Jurkat, Clone E6-1 (cell line): ENCODE results near the gene MAF.

ENCODE experiments used
- DNase-seq: peaks from one replicate; pipeline ENCODE4 v3.0.0-alpha.2; 2011; ENCODE audit warnings: low read depth, low spot score
- H3K4me3 ChIP-seq: 2 replicates; pipeline ENCODE4 v1.5.1; 2011; ENCODE audit warnings: mild to moderate bottlenecking, low read length, control low read depth, moderate library complexity

Gene MAF

DNA sequence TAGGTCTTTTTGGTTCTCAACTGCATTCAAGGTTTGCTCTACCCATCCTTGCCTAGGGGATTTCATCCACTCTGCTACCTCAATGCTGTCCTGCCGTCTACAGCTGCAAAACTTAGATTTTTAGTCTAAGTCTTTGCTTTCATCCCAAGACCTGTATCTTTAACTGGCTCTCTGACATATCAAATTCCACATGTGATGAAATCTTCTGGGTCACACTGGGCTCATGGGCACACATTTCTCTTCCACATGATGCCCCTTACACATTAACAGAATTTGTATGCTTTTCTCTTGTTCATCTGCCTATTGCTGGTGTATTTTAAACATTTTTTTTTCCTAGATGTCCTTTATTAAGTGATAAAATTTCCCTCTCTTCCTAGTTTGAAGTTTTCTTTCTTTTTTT, 39.6 kb downstream of the MAF start:
- DNase-seq: no peak
- no peak overlapping the region for H3K4me3 ChIP-seq

GRCh38 chr16:79560318-79560717, 40.2 kb downstream of the MAF start:
- no peak for DNase-seq
- H3K4me3 ChIP-seq: no peak overlapping the region

DNA sequence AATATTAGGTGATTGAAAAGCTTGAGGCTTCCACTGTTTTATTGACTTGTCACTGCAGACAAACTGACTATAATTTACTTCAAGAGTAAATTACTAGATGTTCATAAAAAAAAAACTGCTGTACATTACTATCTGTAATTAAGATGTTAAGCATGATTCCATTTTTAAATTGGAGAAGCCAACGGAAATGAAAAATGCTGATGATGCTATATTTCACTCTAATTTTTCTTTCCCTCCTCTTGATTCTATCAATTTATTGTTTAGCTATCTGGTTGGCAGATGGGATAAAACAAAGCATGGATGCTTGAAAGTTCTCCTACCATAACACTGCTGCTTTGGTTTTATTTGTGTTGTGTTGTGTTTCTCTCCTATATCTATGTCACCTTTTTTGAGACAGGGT, 41.0 kb downstream of the MAF start:
- no peak overlapping the region for H3K4me3 ChIP-seq
- no peak for DNase-seq

GRCh38 chr16:79557421-79557820, 43.1 kb downstream of the MAF start:
- H3K4me3 ChIP-seq: no peak overlapping the region
- DNase-seq: no peak

GRCh38 chr16:79554912-79555311, 45.6 kb downstream of the MAF start:
- no peak for DNase-seq
- H3K4me3 ChIP-seq: no peak overlapping the region

DNA sequence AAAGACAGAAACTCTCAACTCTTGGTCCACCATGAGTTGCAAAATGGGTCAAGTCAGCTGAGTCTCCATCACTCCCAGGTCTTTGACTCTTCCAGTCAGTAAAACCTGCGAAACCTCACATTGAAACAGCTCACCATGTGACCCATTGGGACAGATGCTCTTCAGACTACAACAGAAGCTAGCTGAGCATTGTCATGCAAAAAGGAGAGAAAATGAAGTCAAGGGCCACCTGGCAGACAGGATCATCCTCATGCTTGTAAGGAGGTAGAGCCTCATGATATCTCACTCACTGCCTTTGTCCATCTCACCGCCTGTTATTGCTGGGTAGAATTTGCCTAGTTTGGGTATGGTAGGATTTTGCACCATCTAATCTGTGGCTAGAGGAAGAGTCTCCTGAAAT, 50.2 kb downstream of the MAF start:
- DNase-seq: no peak
- no peak overlapping the region for H3K4me3 ChIP-seq

DNA sequence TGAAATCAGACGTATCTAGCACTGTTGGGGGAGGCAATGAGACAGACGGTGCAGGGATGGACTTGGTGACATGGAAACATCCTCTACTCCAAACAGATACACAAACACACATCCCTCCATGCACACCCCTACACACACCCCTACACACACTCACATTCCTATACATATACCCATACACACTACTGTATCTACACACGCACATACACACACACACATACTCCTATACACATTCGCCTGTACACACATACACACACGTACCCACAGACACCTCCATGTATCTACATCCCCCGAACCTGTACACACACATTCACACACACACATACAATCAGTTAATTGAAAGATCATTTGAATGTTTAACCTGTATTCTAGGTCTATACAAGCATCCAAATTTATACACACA, 53.5 kb downstream of the MAF start:
- no peak for DNase-seq
- no peak overlapping the region for H3K4me3 ChIP-seq
